ENCODE results near the gene BASP1.

Gene BASP1

DNA sequence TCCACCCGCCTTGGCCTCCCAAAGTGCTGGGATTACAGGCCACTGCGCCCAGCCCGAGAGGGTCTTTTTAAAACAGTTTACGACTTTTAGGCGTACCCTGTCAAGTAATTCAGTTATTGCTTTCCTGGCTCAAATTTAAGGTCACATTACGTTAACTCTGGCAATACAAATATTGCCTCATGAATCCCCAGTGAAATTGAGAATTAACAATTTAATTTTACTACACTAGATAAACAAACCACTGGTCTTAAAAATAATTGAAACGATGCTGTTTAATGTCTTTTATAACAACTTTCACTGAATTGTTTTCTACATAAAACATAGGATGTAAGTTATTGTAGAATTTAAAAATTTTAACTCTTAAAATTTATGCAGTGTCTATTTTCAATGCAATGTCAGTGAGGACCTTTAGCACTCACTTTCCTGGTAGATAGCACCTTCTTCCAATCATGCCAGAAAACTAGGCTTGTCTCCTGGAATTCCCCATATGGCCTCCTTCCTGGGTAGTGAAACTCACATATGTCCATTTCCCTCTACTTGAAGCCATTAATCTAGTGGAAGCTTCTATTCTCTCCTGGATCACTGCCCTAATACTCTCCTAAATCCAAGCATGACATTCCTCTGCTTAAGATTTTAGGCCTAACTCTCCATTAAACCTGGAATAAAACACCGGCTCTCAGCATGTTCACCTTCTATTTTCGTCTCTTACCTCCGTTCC, 13.5 kb downstream of the BASP1 start (continued):
- TF ChIP-seq, protein P1, sequence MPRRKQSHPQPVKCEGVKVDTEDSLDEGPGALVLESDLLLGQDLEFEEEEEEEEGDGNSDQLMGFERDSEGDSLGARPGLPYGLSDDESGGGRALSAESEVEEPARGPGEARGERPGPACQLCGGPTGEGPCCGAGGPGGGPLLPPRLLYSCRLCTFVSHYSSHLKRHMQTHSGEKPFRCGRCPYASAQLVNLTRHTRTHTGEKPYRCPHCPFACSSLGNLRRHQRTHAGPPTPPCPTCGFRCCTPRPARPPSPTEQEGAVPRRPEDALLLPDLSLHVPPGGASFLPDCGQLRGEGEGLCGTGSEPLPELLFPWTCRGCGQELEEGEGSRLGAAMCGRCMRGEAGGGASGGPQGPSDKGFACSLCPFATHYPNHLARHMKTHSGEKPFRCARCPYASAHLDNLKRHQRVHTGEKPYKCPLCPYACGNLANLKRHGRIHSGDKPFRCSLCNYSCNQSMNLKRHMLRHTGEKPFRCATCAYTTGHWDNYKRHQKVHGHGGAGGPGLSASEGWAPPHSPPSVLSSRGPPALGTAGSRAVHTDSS (tag by site-specific recombination; IDR thresholded peaks at IDR 0.05), result no peak
- TF ChIP-seq ZNF654 (tag by site-specific recombination; IDR thresholded peaks at IDR 0.05; ENCODE audit: low read depth) (no peak), ZNF2 (tag by site-specific recombination; IDR thresholded peaks at IDR 0.05) (no peak), ZNF146 (tag by site-specific recombination; IDR thresholded peaks at IDR 0.05) (no peak), ZNF473 (tag by site-specific recombination; IDR thresholded peaks at IDR 0.05) (no peak), FEZF1 (tag by site-specific recombination; IDR thresholded peaks at IDR 0.05) (0 out of 2 replicates have a peak, but pooled peaks have one; percentile 39), ZNF184 (tag by site-specific recombination; IDR thresholded peaks at IDR 0.05) (no peak), ZBTB17 (tag by site-specific recombination; IDR thresholded peaks at IDR 0.05) (no peak), ZNF549 (tag by site-specific recombination; IDR thresholded peaks at IDR 0.05) (no peak), ZNF248 (tag by site-specific recombination; IDR thresholded peaks at IDR 0.05) (no peak), ZNF211 (tag by site-specific recombination; IDR thresholded peaks at IDR 0.05; ENCODE audit: low read depth) (no peak), ZSCAN16 (tag by site-specific recombination; IDR thresholded peaks at IDR 0.05) (no peak), ZBTB7A (tag by site-specific recombination; IDR thresholded peaks at IDR 0.05; ENCODE audit: low read depth) (no peak), OSR2 (tag by site-specific recombination; IDR thresholded peaks at IDR 0.05) (peak; percentile 83), ZNF792 (tag by site-specific recombination; IDR thresholded peaks at IDR 0.05) (no peak), ZNF155 (tag by site-specific recombination; IDR thresholded peaks at IDR 0.05) (no peak), ZNF623 (tag by site-specific recombination; IDR thresholded peaks at IDR 0.05) (no peak), ZNF571 (tag by site-specific recombination; IDR thresholded peaks at IDR 0.05) (no peak), GLI2 (tag by site-specific recombination; IDR thresholded peaks at IDR 0.05; ENCODE audit: borderline replicate concordance, low read depth) (no peak), HOXA7 (CRISPR knock-in tag; IDR thresholded peaks at IDR 0.05; ENCODE audit: borderline replicate concordance) (no peak), ZNF114 (tag by site-specific recombination; IDR thresholded peaks at IDR 0.05) (no peak), ZNF529 (tag by site-specific recombination; IDR thresholded peaks at IDR 0.05; ENCODE audit: insufficient replicate concordance) (no peak), ZNF223 (tag by site-specific recombination; IDR thresholded peaks at IDR 0.05) (no peak), ZNF335 (tag by site-specific recombination; conservative IDR thresholded peaks at IDR 0.05) (no peak)
- TF ChIP-seq, protein P2, sequence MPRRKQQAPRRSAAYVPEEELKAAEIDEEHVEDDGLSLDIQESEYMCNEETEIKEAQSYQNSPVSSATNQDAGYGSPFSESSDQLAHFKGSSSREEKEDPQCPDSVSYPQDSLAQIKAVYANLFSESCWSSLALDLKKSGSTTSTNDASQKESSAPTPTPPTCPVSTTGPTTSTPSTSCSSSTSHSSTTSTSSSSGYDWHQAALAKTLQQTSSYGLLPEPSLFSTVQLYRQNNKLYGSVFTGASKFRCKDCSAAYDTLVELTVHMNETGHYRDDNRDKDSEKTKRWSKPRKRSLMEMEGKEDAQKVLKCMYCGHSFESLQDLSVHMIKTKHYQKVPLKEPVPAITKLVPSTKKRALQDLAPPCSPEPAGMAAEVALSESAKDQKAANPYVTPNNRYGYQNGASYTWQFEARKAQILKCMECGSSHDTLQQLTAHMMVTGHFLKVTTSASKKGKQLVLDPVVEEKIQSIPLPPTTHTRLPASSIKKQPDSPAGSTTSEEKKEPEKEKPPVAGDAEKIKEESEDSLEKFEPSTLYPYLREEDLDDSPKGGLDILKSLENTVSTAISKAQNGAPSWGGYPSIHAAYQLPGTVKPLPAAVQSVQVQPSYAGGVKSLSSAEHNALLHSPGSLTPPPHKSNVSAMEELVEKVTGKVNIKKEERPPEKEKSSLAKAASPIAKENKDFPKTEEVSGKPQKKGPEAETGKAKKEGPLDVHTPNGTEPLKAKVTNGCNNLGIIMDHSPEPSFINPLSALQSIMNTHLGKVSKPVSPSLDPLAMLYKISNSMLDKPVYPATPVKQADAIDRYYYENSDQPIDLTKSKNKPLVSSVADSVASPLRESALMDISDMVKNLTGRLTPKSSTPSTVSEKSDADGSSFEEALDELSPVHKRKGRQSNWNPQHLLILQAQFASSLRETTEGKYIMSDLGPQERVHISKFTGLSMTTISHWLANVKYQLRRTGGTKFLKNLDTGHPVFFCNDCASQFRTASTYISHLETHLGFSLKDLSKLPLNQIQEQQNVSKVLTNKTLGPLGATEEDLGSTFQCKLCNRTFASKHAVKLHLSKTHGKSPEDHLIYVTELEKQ (tag by site-specific recombination; IDR thresholded peaks at IDR 0.05; ENCODE audit: borderline replicate concordance), result no peak
- TF ChIP-seq, protein P3, sequence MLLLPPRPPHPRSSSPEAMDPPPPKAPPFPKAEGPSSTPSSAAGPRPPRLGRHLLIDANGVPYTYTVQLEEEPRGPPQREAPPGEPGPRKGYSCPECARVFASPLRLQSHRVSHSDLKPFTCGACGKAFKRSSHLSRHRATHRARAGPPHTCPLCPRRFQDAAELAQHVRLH (tag by site-specific recombination; IDR thresholded peaks at IDR 0.05), result no peak

Data from HEK293 (cell line).